ENCODE results near the gene TSPO.

The TSPO gene

GRCh38 chr22:43174941-43175531 lies 23.7 kb downstream of the TSPO start:
- TF ChIP-seq, protein P1, sequence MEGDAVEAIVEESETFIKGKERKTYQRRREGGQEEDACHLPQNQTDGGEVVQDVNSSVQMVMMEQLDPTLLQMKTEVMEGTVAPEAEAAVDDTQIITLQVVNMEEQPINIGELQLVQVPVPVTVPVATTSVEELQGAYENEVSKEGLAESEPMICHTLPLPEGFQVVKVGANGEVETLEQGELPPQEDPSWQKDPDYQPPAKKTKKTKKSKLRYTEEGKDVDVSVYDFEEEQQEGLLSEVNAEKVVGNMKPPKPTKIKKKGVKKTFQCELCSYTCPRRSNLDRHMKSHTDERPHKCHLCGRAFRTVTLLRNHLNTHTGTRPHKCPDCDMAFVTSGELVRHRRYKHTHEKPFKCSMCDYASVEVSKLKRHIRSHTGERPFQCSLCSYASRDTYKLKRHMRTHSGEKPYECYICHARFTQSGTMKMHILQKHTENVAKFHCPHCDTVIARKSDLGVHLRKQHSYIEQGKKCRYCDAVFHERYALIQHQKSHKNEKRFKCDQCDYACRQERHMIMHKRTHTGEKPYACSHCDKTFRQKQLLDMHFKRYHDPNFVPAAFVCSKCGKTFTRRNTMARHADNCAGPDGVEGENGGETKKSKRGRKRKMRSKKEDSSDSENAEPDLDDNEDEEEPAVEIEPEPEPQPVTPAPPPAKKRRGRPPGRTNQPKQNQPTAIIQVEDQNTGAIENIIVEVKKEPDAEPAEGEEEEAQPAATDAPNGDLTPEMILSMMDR (IDR thresholded peaks at IDR 0.05; ENCODE audit: low read depth, low read length), result no peak
- Histone ChIP-seq H3K27me3 (ENCODE audit: insufficient read depth, low read depth, severe bottlenecking) (no peaks in the 10 kb centered on the region), H3K36me3 (peaks cover 67% of the 10 kb centered on the region), H3K4me3 (ENCODE audit: low read depth, low read length) (no peak overlapping the region), H3K9me3 (ENCODE audit: severe bottlenecking) (no peaks in the 10 kb centered on the region), H3K27ac (no peak overlapping the region)
- no peak for DNase-seq

DNA sequence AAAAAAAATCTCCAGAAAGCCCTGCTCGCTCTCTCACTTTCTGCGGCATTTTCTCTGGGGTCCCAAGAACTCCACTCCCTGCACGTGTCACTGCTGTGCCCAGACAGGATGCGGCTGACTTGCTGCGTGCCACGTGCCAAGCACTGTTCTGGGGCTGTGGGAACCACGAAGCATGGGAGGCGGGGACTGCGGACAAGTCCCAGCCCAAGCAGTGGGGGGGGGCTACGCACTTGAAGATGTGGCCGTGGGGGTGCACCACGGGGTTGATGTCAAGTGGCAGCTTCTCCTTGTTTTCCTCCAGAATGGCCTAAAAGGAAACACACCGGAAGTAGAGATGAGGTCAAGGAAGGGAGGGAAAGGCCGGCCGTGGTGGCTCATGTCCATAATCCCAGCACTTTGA lies 24.7 kb downstream of the TSPO start:
- DNase-seq, result no peak
- H3K27ac ChIP-seq, result no peak overlapping the region
- H3K9me3 ChIP-seq (ENCODE audit: severe bottlenecking), result no peaks in the 10 kb centered on the region
- H3K36me3 ChIP-seq, result peaks cover 72% of the 10 kb centered on the region
- no peaks in the 10 kb centered on the region for H3K27me3 ChIP-seq (ENCODE audit: insufficient read depth, low read depth, severe bottlenecking)
- H3K4me3 ChIP-seq (ENCODE audit: low read depth, low read length), result no peak overlapping the region
- TF ChIP-seq, protein P1 (IDR thresholded peaks at IDR 0.05; ENCODE audit: low read depth, low read length), result no peak

DNA sequence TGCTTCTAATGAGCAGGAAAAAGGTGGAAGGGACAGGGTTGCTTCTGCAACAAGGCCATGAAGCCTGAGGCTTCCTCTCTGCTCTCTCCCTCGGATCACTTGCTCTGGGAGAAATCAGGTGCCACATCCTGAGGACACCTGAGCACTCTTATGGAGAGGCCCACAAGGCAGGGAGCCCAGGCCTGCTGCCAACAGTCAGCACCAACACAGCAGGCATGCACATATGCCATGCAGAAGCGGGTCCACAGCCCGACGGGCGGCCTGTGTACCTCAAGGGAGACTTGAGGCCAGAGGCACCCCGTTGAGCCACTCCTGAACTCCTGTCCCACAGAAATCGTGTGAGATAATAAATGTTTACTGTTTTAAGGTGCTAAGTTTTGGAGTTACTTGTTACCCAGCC lies 26.1 kb downstream of the TSPO start:
- no peak overlapping the region for H3K4me3 ChIP-seq (ENCODE audit: low read depth, low read length)
- H3K27me3 ChIP-seq (ENCODE audit: insufficient read depth, low read depth, severe bottlenecking), result no peaks in the 10 kb centered on the region
- no peak for DNase-seq
- no peaks in the 10 kb centered on the region for H3K9me3 ChIP-seq (ENCODE audit: severe bottlenecking)
- H3K36me3 ChIP-seq, result peaks cover 66% of the 10 kb centered on the region
- TF ChIP-seq, protein P1 (IDR thresholded peaks at IDR 0.05; ENCODE audit: low read depth, low read length), result no peak
- no peak overlapping the region for H3K27ac ChIP-seq

GRCh38 chr22:43179146-43179910 lies 28.0 kb downstream of the TSPO start:
- DNase-seq, result no peak
- no peak overlapping the region for H3K4me3 ChIP-seq (ENCODE audit: low read depth, low read length)
- no peaks in the 10 kb centered on the region for H3K27me3 ChIP-seq (ENCODE audit: insufficient read depth, low read depth, severe bottlenecking)
- H3K9me3 ChIP-seq (ENCODE audit: severe bottlenecking), result no peaks in the 10 kb centered on the region
- TF ChIP-seq, protein P1 (IDR thresholded peaks at IDR 0.05; ENCODE audit: low read depth, low read length), result no peak
- peaks cover 55% of the 10 kb centered on the region for H3K36me3 ChIP-seq
- no peak overlapping the region for H3K27ac ChIP-seq

GRCh38 chr22:43179911-43180195 lies 28.5 kb downstream of the TSPO start:
- TF ChIP-seq, protein P1 (IDR thresholded peaks at IDR 0.05; ENCODE audit: low read depth, low read length), result no peak
- H3K27ac ChIP-seq, result no peak overlapping the region
- no peak overlapping the region for H3K4me3 ChIP-seq (ENCODE audit: low read depth, low read length)
- peaks cover 50% of the 10 kb centered on the region for H3K36me3 ChIP-seq
- H3K27me3 ChIP-seq (ENCODE audit: insufficient read depth, low read depth, severe bottlenecking), result no peaks in the 10 kb centered on the region
- DNase-seq, result no peak
- no peaks in the 10 kb centered on the region for H3K9me3 ChIP-seq (ENCODE audit: severe bottlenecking)

- Histone ChIP-seq H3K36me3 (peaks cover 44% of the 10 kb centered on the region), H3K27me3 (ENCODE audit: insufficient read depth, low read depth, severe bottlenecking) (no peaks in the 10 kb centered on the region), H3K27ac (no peak overlapping the region), H3K9me3 (ENCODE audit: severe bottlenecking) (no peaks in the 10 kb centered on the region), H3K4me3 (ENCODE audit: low read depth, low read length) (no peak overlapping the region)
- TF ChIP-seq, protein P1 (IDR thresholded peaks at IDR 0.05; ENCODE audit: low read depth, low read length), result no peak
- DNase-seq, result no peak
Observed at GRCh38 chr22:43180670-43181069, 29.3 kb downstream of the TSPO start.

Measured in WERI-Rb-1 (cell line).